H54 (cell line): ENCODE data around the gene MRPS21.

ENCODE experiments used
- DNase-seq: peaks from one replicate; pipeline ENCODE4 v3.0.0; 2011; ENCODE audit warnings: low spot score, mixed read lengths; ENCODE audit not compliant: insufficient read length
- FAIRE-seq: peaks from 3 replicates; lab custom pipeline; 2011; peaks lifted over from hg19 to GRCh38; lab: Jason Lieb, UNC
- POLR2A ChIP-seq: IDR thresholded peaks from 2 replicates; pipeline ENCODE4 v1.6.1; 2011; ENCODE audit warnings: low read depth, mild to moderate bottlenecking, low read length

Gene MRPS21

DNA sequence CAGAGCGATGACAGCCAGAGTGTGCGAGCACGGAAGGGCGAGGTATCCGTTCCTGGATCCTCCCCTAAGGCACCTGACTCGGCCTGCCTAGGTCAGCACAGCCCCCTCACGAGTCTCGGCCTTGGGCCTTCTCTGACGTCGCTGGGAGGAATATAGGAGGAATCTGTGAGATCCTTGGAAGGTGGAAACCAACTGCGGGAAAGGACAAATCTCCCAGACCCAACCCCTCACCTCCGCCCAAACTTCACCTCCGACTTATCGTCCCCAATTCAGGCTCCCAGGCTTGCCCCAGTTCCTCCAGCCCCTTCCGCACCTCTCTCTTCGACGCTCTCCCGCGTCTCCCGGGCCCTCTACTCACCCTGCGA, 25.3 kb upstream of the MRPS21 start:
- DNase-seq: peak; percentile 22
- no peak for TF ChIP-seq POLR2A
- FAIRE-seq: no peak

DNA sequence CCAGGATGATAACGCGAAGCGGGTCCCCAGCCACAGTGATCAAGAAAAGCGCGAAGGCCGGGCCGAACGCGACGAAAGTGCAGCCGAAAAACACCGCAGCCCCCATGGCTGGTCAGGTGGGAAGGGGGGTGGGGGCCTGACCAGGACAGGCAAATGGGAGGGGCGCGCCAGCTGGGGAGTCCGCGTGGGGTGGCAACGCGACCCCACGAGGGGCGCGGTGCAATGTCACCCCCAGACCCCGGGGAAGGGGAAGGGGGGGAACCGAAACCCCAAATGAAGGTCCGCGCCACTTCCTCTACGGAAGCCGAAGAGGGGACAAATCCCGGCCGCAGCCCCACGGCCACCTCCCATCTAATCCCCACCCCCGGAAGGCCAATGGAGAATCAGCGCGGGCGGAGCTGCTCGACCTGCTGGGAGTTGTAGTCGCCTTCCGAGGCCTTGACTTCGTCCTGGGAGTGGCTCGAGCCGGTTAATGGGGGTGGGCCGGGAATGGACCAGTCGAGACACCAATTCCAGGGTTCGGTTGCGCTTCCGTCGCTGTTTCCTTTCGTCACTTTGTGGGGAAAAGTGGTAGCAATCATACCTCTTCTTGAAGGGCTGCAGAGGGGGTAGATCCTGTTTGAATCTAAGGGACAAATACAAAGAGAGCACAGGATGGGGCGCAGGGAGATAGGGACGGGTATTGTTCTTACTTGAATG, 24.8 kb upstream of the MRPS21 start, which contains the start of gene APH1A:
Gene APH1A, minus strand, starts transcription at position 312 of the 699 bp plus-strand sequence. Its CDS starts 206 bp downstream, at position 106.
- FAIRE-seq: no peak
- DNase-seq: peak; percentile 93
- no peak; the same call in 1 of the 2 replicates for TF ChIP-seq POLR2A

DNA sequence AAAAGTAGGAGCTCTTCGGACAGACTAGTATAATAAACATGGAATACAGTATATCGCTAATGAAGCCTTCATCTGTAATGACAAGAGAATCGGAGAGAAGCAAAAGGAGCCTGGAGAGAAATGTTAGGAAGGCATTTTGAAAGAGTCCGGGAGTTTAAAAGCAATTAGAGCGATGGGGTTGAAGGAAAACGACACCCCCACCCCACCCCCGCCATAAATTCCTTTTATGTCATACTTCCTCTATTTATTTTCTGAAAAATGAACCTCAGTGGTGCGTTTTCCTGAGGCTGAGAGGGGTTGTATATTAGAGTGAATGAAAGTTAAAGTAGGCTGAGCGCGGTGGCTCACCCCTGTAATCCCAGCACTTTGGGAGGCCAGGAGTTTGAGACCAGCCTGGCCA, 24.2 kb upstream of the MRPS21 start:
- FAIRE-seq (no peak), DNase-seq (no peak)
- no peak for TF ChIP-seq POLR2A

DNA sequence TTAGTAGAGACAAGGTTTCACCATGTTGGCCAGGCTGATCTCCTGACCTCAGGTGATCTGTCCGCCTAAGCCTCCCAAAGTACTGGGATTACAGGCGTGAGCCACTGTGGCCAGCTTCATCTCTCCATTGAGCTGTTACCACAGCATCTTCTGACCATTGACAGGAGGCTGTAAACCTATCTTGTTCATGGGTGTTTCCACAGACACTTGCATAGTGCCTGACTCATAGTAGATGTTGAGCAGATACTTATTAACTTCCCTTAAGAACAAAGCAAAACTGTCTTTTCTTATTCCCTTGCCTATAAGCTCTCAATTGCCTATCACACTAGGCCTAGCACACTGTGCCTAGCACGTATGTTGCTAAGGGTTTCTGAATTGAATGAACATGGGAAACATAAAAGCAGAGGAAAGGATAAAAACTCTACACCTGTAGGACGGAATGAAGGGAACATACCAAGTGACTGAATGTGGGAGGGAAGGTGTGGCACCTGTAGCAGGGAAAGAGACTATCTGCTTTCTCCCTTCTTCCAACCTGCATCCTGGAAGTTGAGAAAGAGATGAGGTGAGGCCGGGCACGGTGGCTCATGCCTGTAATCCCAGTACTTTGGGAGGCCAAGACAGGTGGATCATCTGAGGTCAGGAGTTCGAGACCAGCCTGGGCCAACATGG, 22.2 kb upstream of the MRPS21 start:
- FAIRE-seq (no peak), DNase-seq (no peak)
- TF ChIP-seq POLR2A: no peak

DNA sequence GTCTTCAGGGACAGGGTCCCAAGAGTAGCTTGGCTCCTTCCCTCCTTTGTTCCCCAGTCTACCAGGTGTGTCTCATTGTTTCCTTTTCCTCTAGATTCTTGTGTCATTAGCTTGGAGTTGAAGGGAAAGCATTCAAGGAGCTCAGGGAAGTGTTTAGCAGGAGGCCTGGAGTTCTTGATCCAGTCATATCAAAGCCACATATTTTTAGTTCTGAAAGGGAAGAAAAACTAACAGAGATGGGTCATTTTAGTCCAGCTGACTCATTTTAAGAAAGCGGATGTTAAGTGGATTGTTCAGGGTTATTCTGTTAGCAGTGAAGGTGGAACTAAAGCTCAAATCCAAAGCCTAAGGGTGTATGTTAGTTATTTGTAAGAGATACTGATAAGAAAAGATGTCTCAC, 20.4 kb upstream of the MRPS21 start:
- no peak for FAIRE-seq
- no peak for TF ChIP-seq POLR2A

DNA sequence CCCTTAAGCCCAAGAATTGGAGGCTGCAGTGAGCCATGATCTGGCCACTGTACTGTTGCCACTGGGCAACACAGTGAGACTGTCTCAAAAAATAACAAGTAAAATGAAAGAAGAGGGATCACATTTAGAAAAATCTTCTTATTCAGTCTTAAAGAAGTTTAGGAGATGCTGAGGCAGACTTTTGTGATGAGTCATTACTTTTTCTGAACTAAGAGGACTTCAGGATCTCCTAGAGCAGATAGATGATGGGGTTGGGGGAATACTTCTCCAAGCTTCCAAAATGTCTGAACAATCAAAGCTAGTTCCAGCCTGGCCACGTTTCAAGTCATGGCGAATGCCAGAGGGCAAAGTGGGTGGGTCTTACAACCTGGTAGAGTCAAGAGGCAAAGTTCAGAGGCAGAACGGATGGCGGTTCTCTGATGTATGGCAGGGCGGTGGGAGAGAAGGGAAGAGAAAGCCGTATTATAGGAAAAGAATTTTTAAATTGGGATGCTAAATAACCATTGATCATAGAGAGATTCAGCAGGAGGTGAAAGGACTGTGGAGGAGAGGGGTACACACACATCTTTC, 13.4 kb upstream of the MRPS21 start:
- TF ChIP-seq POLR2A: no peak
- DNase-seq: no peak
- FAIRE-seq: no peak

More for the DNA sequence above, 20.4 kb upstream of the MRPS21 start:
- no peak for DNase-seq

DNA sequence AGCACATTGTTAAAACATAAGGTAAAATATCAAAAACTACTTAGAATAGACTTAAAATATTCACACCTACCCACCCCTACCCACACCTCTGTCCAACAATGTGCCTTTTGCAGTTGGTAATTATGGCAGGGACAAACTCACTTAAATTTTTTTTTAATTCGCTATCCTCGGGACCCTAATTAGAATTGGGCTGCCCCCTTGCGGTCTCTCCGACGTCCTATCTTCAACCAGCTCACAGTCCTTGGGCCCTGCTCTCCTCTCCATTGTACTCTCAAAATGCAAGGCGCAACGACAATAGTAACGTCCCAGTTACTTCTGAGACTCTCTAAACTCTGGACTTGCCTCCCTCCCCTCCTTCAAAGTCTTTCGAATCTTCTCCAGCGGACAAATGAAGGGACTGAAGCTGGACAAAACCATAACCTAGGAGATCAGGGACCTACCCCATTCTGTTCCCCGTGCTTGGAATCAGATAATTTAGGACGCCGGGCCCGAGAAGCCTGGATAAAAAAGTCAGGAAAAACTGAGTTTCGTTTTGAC, 12.4 kb upstream of the MRPS21 start:
- TF ChIP-seq POLR2A: no peak
- DNase-seq (no peak), FAIRE-seq (no peak)

DNA sequence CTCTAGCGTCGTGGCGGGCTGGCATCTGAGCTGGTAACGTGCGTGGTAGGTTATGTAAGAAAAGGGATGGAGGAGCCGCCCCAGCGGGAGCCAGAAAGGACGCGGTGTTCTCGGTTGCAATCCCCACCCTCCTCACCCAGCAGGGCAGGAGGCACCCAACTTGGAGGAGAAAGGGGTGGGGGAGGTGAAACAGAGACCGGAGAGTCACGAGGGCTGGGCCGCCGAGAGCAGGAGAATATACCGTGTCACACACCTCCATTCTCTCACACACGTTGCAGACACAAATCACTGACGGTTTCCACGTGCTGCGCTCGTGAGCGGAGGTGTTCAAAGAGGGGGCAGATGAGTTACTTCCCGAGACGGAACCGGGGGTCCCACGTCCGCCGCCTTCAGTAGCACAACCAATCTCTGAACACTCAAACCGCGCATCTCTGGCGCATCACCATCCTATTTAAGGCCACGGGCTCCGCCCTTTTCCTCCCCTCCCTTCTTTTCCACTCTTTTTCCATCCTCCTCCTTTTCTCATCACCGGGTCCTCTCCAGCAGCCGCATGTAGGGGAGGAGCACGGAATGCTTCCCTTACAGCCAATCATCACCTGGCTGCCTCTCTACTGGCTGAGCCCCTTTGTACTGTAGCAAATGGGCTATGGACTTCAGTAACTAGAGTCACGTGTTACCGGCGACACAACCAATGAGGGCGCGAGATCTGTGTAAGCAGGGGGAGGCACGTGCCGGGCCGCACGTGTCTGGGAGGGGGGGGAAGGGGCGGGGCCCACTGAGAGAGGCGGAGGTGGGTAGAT, 11.7 kb upstream of the MRPS21 start, which contains the start of gene CIART:
Gene CIART, plus strand, starts transcription at position 797 of the 800 bp plus-strand sequence. CDS start 714 bp downstream, outside the sequence.
- DNase-seq (peak; percentile 86), FAIRE-seq (peak; percentile 83)
- TF ChIP-seq POLR2A: peak; percentile 42; the same call in 1 of the 2 replicates

DNA sequence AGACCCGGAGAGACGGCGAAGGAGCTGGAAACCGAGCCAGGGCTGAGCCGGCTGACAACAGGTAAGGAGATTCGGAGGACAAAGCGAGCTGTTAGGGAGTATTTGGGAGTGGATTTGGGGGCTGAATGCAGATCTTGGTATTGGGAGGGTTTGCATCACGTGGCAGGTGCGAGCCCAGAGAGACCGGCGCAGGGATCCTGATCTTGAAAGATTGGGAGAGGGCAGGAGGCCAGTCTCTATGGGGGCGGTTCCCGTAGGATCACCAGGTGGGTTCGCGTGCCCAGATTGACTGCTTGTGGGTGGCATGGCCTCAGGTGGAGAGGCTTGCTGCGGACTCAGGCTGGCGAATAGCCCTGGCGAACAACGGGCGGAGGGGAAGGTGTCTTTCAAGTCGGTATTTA, 11.1 kb upstream of the MRPS21 start:
- TF ChIP-seq POLR2A: peak; percentile 5; the same call in 1 of the 2 replicates
- DNase-seq (no peak), FAIRE-seq (no peak)

DNA sequence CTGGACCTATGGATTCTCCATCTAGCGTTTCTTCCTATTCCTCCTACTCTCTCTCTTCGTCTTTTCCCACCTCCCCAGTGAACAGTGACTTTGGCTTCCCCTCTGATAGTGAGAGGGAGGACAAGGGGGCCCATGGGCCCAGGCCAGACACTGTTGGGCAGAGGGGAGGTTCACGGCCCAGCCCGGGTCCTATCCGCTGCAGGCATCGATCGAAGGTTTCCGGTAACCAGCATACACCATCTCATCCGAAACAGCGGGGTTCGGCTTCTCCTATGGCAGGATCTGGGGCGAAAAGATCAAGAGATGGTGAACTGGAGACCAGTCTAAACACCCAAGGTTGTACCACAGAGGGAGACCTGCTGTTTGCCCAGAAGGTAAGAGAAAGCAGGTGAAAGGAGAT, 10.4 kb upstream of the MRPS21 start:
- FAIRE-seq (no peak), DNase-seq (no peak)
- TF ChIP-seq POLR2A: no peak

DNA sequence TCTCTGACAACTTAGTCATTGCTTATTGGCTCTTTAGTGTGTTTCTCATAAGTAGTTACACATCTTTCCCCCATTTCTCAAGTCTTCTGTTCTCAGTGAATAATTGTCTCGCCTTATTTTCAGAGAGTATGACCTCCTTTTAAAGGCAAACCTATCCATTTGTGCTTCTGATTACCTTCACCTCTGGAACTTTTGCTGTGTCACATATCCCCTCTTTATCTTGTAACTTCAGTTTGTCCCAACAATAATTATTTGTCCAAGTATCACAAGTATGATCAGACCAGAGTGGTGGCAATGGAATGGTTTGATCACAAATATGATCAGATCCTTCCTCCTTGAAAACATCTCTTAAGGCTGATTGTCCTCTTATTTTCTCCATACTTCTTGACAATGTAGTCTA, 5.3 kb upstream of the MRPS21 start:
- FAIRE-seq (no peak), DNase-seq (no peak)
- TF ChIP-seq POLR2A: no peak

DNA sequence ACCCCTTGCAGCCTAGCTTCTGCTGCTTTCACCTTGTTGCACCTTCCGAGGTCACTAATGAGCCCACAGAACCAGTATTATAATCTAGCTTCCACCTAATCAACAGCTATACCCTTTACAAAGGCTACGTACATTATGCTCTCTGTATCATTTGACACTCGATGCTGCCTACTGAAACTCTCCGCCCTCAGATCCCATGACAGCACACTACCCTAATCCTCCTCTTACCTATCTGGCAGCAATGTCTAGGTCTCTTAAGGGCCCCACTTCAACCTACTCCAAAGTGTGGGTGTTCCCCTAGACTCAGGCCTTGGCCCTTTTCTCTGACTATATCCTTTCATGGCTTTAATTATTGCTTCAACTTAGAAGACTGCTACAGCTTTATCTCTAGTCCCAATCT, 4.8 kb upstream of the MRPS21 start:
- DNase-seq (no peak), FAIRE-seq (no peak)
- no peak for TF ChIP-seq POLR2A

DNA sequence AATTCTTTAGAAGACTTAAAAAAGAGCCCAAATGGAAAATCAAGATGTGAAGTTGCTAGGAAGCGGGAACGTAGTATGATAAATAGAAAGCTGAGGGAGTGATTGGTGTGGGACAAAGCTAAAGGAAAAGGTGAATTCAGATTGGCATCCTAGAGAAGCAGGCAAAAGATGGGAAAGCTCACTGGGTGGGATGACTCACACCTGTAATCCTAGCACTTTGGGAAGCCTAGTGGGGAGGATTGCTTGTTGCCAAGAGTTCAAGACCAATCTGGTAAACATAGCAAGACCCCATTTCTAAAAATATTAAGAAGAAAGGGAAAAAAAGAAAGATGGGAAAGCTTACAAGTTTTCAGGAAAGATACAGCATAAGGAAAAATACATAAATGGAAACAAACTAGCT, 1.8 kb downstream of the MRPS21 start:
- no peak for TF ChIP-seq POLR2A
- FAIRE-seq (no peak), DNase-seq (no peak)
